ENCODE results near the gene SPEM3.
A peak's percentile ranks its signal among the peaks of the same experiment; 100 is the strongest.
"Not testable (repeated sequence)": the region's sequence is repeated elsewhere in the genome, so short reads cannot be mapped to it uniquely, and the experiment has no call there.

The SPEM3 gene

DNA sequence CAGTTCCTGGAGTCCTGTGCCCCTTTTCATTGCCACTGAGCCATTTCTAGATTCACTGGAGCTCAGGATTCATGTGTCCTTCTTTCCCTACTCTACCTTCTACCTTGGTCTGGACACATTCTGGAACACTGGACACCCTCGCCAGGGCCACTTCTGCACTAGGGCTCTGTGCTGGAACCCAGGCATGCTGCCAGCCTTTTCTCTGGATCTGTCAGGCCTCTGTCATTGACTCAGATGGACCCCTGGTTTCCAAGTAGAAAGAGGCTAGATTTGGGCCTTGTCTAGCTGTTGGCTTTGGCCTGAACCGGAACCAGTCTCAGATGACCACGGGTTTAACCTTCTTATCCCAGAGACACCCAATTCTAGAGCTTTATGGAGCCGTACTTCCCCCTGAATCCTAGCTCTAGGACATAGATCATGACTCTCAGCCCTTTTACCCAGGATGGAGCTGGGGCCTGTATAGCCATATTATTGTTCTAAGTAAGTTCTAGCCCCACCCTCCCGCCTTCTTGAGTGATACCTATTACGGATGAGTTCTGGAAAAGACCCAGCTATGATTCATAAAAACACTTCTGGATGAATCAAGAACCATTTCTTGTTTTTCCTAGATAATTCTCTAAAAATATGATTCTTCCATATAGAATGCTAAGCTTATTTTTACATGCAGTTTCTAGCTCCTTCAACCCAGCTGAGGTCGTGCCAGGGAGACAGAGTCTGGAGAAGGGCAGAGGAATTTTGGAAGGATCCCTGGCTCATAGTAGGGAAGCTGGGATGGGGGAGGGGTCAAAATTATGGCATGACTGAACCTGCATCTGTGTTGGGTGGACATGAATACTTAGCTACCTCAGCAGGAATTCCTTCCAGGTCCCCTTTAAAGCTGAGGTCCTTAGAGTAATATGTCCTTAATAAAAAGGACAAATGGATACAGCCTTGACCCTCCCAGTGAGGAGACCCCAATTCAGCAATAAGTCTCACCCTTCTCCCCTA lies 15.1 kb downstream of the SPEM3 start:
- DNase-seq, result no peak

DNA sequence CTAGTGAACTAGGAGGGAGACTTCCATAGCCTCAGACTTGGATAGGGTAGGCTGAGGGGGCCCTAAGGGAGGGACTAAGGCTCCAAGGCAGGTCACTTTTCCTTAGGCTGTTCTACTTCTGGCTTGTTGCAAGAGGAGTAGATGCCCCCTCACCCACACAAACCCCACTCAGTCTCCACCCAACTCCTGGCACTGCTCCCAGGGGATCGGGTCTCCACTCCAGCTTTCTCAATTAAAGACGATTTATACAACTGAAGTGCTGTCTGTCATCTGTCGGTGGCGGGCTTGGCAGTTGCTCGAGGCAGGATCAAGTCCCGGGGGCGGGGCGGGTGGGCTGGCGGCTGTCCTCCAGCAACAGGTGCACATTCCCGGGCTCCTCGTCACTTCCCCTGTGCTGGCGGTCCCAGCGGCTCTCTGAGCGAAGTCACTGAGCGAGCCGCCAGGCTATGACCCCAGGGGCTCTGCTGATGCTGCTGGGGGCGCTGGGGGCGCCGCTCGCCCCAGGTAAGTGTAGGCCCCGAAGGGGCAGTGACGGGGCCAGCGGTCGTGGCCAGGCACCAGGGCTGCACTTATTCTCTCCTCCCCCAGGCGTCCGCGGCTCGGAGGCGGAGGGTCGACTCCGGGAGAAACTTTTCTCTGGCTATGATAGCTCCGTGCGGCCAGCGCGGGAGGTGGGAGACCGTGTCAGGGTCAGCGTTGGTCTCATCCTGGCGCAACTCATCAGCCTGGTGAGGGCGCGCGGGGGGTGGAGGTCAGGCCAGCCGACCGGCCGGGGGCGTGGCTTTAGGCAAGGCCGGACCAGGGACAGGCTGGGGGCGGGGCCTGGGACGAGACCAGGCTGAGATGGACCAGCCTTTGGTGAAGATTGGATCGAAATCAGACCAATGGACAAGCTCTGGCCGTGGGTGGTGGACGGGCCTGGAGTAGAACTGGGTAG lies 16.3 kb downstream of the SPEM3 start, which contains the start of gene CHRNB1:
CHRNB1 (plus strand) TSS at position 380 of the 937 bp plus-strand sequence; CDS start at position 447, 67 bp downstream.
- DNase-seq, result peak; percentile 76

GRCh38 chr17:7445619-7445968 lies 16.9 kb downstream of the SPEM3 start:
- peak; percentile 49 for DNase-seq

GRCh38 chr17:7448461-7448860 lies 19.8 kb downstream of the SPEM3 start:
- no peak for DNase-seq

DNA sequence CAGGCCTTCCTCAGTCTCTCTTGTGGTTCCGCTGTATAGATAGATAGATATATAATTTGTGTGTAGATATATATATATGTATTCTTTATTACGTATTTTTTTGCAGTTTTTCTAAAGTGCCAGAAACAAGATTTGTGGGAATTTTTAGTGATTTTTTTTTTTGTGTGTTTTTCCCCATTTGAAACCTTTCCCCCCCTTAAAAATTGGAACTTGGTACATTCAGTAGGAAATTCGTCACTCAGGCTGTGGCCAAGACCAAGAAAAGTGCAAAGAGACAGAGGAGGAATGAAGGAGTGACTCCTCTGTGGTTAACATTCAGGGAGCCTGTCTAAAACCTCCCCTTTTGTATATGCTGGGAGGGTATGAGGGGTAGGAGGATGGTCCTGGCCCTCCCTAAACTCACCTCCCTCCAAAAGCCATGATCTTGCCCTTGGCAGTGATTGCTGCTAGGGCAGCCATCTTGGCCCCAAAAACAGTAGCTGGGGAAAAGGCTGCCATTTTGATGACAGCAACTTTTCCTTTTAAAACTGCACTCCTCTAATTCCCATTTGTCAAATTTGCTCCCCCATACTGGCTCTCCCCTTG lies 31.4 kb downstream of the SPEM3 start:
- DNase-seq, result no peak

DNA sequence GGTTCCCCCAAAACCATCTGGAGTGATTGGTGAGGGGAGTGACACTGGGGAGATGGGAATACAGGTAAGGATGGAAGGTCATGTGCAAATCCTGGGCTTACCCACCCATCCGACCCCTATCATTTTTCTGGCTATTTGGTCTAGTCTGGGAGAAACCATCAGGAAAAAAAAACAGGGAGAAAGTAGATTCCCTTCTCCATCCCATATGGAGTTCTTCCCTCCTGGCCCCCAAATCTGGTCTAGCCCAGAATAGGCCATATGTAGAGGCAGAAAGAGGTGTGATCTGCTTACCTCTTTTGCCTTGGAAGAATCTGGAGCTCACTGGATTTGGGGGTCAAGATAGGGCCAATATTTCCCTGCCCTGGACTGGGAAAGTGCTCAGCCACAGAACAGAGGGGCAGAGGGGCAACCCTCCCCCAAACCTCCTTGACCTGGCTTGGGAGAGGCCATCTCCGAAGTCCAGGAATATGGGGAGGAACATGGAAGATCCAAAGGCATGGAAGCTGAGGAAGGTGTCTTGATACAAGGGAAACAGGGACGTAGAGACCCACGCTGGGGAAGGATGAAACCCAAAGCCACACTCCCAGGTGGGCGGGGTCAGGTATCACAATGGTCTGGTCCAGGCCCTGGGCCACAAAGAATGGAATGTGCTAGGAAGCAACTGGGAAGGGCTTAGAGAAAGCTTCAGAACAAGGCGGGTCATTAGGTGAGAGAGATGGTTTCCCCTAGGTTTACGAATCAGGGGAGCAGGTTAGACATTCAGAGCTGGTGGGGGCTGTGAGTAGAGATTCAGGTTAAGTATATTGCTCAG lies 32.4 kb downstream of the SPEM3 start:
- DNase-seq, result no peak

DNA sequence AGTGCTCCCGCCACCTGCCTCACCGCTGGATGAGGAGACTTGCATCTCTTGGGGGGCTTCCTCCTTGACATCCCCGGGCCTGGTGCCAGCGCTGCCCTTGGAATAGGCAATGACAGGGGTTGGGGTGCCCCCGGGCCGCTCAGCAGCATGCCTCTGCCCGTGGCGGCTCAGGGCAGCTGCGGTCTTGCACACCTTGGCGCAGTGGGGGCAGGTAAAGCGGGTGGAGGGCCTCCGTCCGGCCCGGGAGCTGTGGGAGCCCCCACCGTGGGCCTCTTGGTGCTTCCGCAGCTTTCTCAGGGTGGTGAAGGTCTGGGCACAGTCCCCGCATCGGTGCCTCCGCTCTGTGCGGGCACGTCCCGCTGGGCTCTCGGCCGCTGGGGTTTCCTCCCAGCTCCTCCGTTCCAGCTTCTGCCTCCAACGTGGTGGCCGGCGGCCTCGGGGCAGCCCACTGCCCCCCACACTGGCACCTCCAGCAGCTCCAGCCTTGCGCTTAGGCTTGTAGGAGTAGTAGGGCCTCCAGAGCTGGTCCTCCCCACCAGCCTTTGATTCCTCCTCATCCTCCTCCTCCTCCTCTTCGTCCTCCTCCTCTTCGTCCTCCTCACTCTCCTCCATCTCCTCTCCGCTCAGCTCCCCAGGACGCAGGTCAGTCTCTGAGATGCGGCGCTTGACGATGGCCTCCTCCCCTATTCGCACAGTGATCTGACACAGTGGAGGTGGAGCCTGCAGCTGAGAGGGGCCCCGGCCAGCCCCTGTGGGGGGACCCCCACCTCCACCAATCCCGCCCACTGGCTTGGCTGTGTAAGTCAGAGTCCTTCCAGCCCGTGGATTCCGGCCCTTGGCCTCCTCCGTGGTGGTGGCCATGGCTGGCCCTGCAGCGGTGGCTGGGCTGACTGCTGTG lies 34.1 kb downstream of the SPEM3 start:
- no peak for DNase-seq

DNA sequence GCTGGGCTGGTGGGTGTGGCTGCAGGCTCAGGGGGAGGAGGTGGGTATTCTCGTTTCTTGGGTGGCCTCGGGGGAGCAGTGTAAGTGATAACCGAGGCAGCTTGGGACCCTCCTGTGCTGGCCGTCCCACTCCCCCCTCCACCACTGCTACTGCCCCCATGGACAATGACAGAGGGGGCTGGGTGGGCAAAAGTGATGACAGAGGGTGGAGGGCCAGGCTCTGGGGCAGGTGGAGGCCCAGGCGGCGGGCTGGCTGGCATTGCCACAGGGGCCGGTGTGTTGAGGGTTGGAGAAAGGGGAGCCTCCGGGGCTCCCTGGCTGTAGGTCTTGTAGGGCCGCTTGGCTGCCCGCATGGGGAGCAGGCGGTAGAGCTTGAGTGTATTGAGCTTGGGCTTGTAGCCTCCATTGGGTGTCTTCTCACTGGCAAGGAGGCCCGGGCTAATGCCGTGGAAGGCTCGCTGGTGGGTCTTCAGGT lies 34.8 kb downstream of the SPEM3 start:
- DNase-seq, result no peak

- no peak for DNase-seq
These were observed 35.4 kb downstream of the SPEM3 start for GRCh38 chr17:7464081-7464480.

GRCh38 chr17:7465597-7466275 lies 37.1 kb downstream of the SPEM3 start:
- DNase-seq, result no peak

DNA sequence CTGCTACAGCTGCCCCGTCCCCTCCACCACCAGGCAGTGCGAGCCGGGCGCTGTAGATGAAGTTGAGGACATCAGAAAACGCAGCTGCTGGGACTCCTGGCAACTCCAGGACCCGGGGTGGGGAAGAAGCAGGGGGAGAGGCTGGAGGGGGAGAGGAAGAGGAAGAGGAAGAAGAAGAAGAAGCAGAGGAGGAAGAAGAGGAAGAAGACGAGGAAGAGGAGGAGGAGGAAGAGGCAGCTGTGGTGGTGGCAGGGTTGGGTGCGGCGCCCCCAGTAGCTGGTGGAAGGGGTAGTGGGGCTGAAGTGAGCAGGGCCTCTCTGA lies 37.6 kb downstream of the SPEM3 start:
- no peak for DNase-seq

GRCh38 chr17:7466639-7467341 lies 38.1 kb downstream of the SPEM3 start:
- no peak for DNase-seq

DNA sequence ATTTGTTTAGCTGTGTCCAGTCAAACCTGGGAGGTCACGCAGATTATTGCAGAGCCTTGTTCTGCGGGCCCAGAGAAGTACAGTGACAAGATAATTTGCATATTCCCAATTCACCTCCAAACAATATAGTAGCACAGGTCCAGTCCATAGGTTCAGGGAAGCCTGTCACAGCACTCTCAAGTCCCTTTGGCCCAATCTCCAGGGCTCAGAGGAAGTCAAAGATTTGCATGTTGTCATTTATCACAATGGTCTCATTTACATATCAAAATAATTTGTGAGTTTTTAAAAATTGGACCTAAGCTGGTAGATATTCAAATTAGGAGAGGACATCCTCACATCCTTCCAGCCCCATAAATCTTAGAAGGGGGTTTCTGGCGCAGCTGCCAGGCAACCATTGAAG lies 38.8 kb downstream of the SPEM3 start:
- DNase-seq, result no peak

GRCh38 chr17:7468290-7468689 lies 39.6 kb downstream of the SPEM3 start:
- no peak for DNase-seq

GRCh38 chr17:7468804-7469389 lies 40.2 kb downstream of the SPEM3 start:
- no peak for DNase-seq

DNA sequence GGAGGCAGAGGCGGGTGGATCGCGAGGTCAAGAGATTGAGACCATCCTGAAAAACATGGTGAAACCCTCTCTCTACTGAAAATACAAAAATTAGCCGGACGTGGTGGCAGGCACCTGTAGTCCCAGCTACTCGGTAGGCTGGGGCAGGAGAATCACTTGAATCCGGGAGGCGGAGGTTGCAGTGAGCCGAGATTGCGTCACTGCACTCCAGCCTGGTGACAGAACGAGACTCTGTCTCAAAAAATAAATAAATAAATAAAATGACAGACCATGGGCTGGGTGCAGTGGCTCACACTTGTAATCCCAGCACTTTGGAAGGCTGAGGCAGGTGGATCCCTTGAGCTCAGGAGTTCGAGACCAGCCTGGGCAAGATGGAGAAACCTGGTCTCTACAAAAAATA lies 41.2 kb downstream of the SPEM3 start:
- DNase-seq, result not testable (repeated sequence)

GRCh38 chr17:7470457-7470973 lies 41.9 kb downstream of the SPEM3 start:
- DNase-seq, result not testable (repeated sequence)

GRCh38 chr17:7471729-7472128 lies 43.1 kb downstream of the SPEM3 start:
- DNase-seq, result no peak

- DNase-seq, result not testable (repeated sequence)
These were observed 46.1 kb downstream of the SPEM3 start for GRCh38 chr17:7474767-7475166.

Data from right forelimb (tissue), 1 donor.